Stomach (tissue), 4 donors: ENCODE results near the gene SERPINB2.

ENCODE experiments used
- POLR2A ChIP-seq, 4 donors: fragments of 450-650 bp; IDR thresholded peaks; one replicate each; pipeline ENCODE4 v1.6.1; 2016; ENCODE audit warnings: antibody characterized with exemption in 4 of 4, control low read depth in 2 of 4, mild to moderate bottlenecking in 1 of 4, moderate library complexity in 1 of 4
- POLR2AphosphoS5 ChIP-seq, 3 donors: sonication (generic); formaldehyde crosslinking; IDR thresholded peaks; one replicate each; pipeline ENCODE4 v1.6.1; 2016; ENCODE audit warnings: antibody characterized with exemption in 3 of 3
- TF ChIP-seq, protein P1 (sequence below), 7 experiments: fragments of 450-650 bp in 4 of 7; fragments of 200-600 bp in 3 of 7; sonication (generic) in 3 of 7; IDR thresholded peaks; one replicate each; pipeline ENCODE4 v1.5.1; 2016 to 2019; ENCODE audit warnings: antibody characterized with exemption in 7 of 7, control low read depth in 2 of 7, mild to moderate bottlenecking in 1 of 7

GRCh38 chr18:63917817-63918216, 30.3 kb downstream of the SERPINB2 start:
- TF ChIP-seq POLR2A (IDR thresholded peaks at IDR 0.05) (no peak), POLR2AphosphoS5 (IDR thresholded peaks at IDR 0.05) (no peak)
- TF ChIP-seq, protein P1, sequence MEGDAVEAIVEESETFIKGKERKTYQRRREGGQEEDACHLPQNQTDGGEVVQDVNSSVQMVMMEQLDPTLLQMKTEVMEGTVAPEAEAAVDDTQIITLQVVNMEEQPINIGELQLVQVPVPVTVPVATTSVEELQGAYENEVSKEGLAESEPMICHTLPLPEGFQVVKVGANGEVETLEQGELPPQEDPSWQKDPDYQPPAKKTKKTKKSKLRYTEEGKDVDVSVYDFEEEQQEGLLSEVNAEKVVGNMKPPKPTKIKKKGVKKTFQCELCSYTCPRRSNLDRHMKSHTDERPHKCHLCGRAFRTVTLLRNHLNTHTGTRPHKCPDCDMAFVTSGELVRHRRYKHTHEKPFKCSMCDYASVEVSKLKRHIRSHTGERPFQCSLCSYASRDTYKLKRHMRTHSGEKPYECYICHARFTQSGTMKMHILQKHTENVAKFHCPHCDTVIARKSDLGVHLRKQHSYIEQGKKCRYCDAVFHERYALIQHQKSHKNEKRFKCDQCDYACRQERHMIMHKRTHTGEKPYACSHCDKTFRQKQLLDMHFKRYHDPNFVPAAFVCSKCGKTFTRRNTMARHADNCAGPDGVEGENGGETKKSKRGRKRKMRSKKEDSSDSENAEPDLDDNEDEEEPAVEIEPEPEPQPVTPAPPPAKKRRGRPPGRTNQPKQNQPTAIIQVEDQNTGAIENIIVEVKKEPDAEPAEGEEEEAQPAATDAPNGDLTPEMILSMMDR (IDR thresholded peaks at IDR 0.05): no peak
